Heart left ventricle (tissue), 16 donors: Measurements from ENCODE around the gene ZNF423. TPM values are rescaled to one million over a fixed set of nuclear protein-coding genes. Genes with fewer than 3 reads are reported as not detected.

Source experiments
- ATAC-seq, 4 donors: fragments of 200-7000 bp; cut with Tn5 transposase; one replicate each; pipeline ENCODE4 v1.9.1; 2020 to 2022; ENCODE audit warnings: moderate library complexity in 4 of 4, mild to moderate bottlenecking in 3 of 4, moderate number of reproducible peaks in 1 of 4
- DNase-seq, 5 donors: peaks; one replicate each; pipeline ENCODE4 v3.0.0-alpha.2; 2020
- H3K27ac ChIP-seq, 12 donors: fragments of 200-600 bp; sonication (generic) in 4 of 12; one replicate each; pipeline versions ENCODE4 v1.5.0 to v1.8.0; 2016 to 2022; ENCODE audit warnings: mild to moderate bottlenecking in 2 of 12
- H3K27me3 ChIP-seq, 9 donors: fragments of 200-600 bp; sonication (generic) in 2 of 9; one replicate each; pipeline versions ENCODE4 v1.5.1 to v1.8.0; 2016 to 2022; ENCODE audit warnings: mild to moderate bottlenecking in 3 of 9
- H3K36me3 ChIP-seq, 9 donors: fragments of 200-600 bp; sonication (generic) in 2 of 9; one replicate each; pipeline versions ENCODE4 v1.5.0 to v1.8.0; 2018 to 2022; ENCODE audit warnings: mild to moderate bottlenecking in 2 of 9
- H3K4me1 ChIP-seq, 12 donors: fragments of 200-600 bp; sonication (generic) in 4 of 12; one replicate each; pipeline versions ENCODE4 v1.5.0 to v1.8.0; 2016 to 2022; ENCODE audit warnings: mild to moderate bottlenecking in 3 of 12
- H3K4me3 ChIP-seq, 12 donors: fragments of 200-600 bp; sonication (generic) in 4 of 12; one replicate each; pipeline versions ENCODE4 v1.5.0 to v1.8.0; 2017 to 2022; ENCODE audit warnings: mild to moderate bottlenecking in 9 of 12, moderate library complexity in 4 of 12
- H3K9me3 ChIP-seq, 12 donors: fragments of 200-600 bp; sonication (generic) in 4 of 12; one replicate each; pipeline versions ENCODE4 v1.5.0 to v1.8.0; 2016 to 2022; ENCODE audit warnings: mild to moderate bottlenecking in 1 of 12
- POLR2A ChIP-seq, 2 donors: fragments of 450-650 bp; IDR thresholded peaks; one replicate each; pipeline ENCODE4 v1.6.1; 2017; ENCODE audit warnings: antibody characterized with exemption in 2 of 2, mild to moderate bottlenecking in 2 of 2, moderate library complexity in 2 of 2
- WGBS, 4 donors: extraction: QIAGEN DNeasy Blood & Tissue Kit in 2 of 4; methylation state at CpG; one replicate each; pipeline versions ENCODE4 v1.1.5 to v1.1.7; 2013 to 2018; 5-methylcytosine and 5-hydroxymethylcytosine counted together
- intact Hi-C, 10 donors: fragments of 100-400 bp; cut with DNase I; formaldehyde crosslinking; loops; one replicate each; pipeline versions ENCODE4 v1.11.1 to v1.14.2; 2022
- polyA plus RNA-seq, 2 donors: library from polyadenylated mRNA; stranded (reverse); fragments of 200-250 nt; gene quantifications; one replicate each; pipeline ENCODE4 v1.2.3, GENCODE V29; 2013
- total RNA-seq, 9 donors: library from RNA; depleted of rRNA in 2 of 9; stranded (reverse); fragments of >200 nt in 2 of 9; fragmentation: NEBNext Ultra II Directional in 3 of 9; extraction: Animal tissue kit (Norgen Biotek cat#: 25700) in 3 of 9; gene quantifications; one replicate each; pipeline versions ENCODE4 v1.1.0 to v1.2.4, GENCODE V29; 2016 to 2023
- TF ChIP-seq, protein P1 (sequence below), 12 donors: fragments of 200-600 bp; sonication (generic) in 4 of 12; IDR thresholded peaks; one replicate each; pipeline versions ENCODE4 v1.5.0 to v1.8.0; 2018 to 2022; ENCODE audit warnings: antibody characterized with exemption in 12 of 12, mild to moderate bottlenecking in 5 of 12
- donor health status: ischemic (EF 13 %, LVEDD 7.1; RV severe dilation, severe dysfunction).
- donor health status: healthy with polysubstance abuse.
- donor health status: DM: no; HTN: yes; CAD: no.
- donor health status: DM: no; HTN: no; CAD: no.
- donor health status: ischemic (EF 25% LVEDD 6.9; RV normal size, moderate dysfunction).
- donor health status: ischemic (EF 25% LVEDD 5.7; RV mildly dilated, moderate dysfunction).
- donor health status: healthy.
- donor health status: DM: yes; HTN: yes; CAD: no.
- donor health status: ischemic (EF 35%, LVEDD 5.7; RV mildly dilated, moderate dysfunction).
- donor health status: nonischemic (EF 11% LVEDD 7.7; RV severe dilation, severe dysfunction).
- donor health status: DM: yes; HTN: yes; CAD: no.
- donor health status: PGD.
- donor health status: ischemic (EF 29% LVEDD 5.4; RV normal size, mild dysfunction).
- donor health status: nonischemic (EF 23%, LVEDD 6.1; RV moderate dilation, normal function).

The ZNF423 gene
- total and polyA plus RNA-seq, 11 donors: 1.8 to 10.4 (median 5.7) TPM

DNA sequence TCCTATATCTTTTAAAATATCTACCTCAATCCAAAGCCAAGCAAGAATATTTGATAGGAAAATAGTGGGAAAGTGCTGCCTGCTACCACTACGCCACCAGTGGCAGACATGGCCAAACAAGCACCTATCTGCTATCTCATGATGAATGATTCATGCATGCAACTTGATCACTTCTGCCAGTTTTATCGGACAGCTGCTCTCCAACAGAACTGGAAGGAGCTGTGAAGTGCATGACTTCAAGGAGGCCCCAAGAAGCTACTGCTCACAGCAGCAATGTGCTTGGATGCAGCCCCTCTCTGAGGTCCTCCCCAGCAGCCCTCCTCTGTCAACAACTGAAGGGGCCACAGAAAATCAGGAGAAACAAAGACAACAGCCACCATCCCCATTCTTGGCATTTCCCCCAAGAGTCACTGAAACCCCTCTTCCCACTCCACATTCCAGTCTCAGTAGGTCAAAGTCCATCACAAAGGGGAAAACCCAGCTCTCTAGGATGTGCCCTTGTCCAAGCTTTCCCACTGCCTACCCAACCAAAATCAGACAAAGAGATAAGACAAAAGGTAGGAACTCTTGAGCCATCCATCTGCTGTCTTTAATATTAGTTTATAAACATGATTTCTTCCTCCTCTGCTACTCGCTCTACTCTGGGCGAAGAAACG lies 267.1 kb downstream of the ZNF423 start:
- DNase-seq (peak in 1 of 5 donors; percentile 14), ATAC-seq (no peak)
- 90 to 96% (median 93%) methylated on average over 5 of the region's 5 CpGs for WGBS, 4 donors
- no peaks in the 10 kb centered on the region for H3K36me3 ChIP-seq
- TF ChIP-seq POLR2A (IDR thresholded peaks at IDR 0.05): no peak
- H3K9me3 ChIP-seq: no peaks in the 10 kb centered on the region
- no peak overlapping the region for H3K4me3 ChIP-seq
- H3K27me3 ChIP-seq: peaks cover 0 to 2% (median 0%) of the 10 kb centered on the region in 9 donors
- H3K27ac ChIP-seq: no peak overlapping the region
- intact Hi-C loops: no loop called here
- no peaks in the 10 kb centered on the region for H3K4me1 ChIP-seq

- no peaks in the 10 kb centered on the region for H3K27me3 ChIP-seq
- no peaks in the 10 kb centered on the region for H3K9me3 ChIP-seq
- H3K36me3 ChIP-seq: no peaks in the 10 kb centered on the region
- intact Hi-C loops: no loop called here
- no peak for DNase-seq
- TF ChIP-seq, protein P1, sequence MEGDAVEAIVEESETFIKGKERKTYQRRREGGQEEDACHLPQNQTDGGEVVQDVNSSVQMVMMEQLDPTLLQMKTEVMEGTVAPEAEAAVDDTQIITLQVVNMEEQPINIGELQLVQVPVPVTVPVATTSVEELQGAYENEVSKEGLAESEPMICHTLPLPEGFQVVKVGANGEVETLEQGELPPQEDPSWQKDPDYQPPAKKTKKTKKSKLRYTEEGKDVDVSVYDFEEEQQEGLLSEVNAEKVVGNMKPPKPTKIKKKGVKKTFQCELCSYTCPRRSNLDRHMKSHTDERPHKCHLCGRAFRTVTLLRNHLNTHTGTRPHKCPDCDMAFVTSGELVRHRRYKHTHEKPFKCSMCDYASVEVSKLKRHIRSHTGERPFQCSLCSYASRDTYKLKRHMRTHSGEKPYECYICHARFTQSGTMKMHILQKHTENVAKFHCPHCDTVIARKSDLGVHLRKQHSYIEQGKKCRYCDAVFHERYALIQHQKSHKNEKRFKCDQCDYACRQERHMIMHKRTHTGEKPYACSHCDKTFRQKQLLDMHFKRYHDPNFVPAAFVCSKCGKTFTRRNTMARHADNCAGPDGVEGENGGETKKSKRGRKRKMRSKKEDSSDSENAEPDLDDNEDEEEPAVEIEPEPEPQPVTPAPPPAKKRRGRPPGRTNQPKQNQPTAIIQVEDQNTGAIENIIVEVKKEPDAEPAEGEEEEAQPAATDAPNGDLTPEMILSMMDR (IDR thresholded peaks at IDR 0.05): no peak
- no peak for TF ChIP-seq POLR2A (IDR thresholded peaks at IDR 0.05)
- no peaks in the 10 kb centered on the region for H3K4me1 ChIP-seq
- no peak overlapping the region for H3K4me3 ChIP-seq
- 83 to 96% (median 92%) methylated on average over 3 of the region's 3 CpGs for WGBS, 4 donors
- ATAC-seq: peak in 1 of 4 donors; percentile 20
- H3K27ac ChIP-seq: no peak overlapping the region
Measured at GRCh38 chr16:49588026-49588425, 267.9 kb downstream of the ZNF423 start.

- no peaks in the 10 kb centered on the region for H3K4me1 ChIP-seq
- WGBS, 4 donors: 98 to 100% (median 100%) methylated on average over 1 of the region's 1 CpG
- H3K27ac ChIP-seq: no peak overlapping the region
- H3K36me3 ChIP-seq: no peaks in the 10 kb centered on the region
- DNase-seq: no peak
- intact Hi-C loops: no loop called here
- no peak for TF ChIP-seq POLR2A (IDR thresholded peaks at IDR 0.05)
- TF ChIP-seq, protein P1 (IDR thresholded peaks at IDR 0.05): no peak
- ATAC-seq: no peak
- no peaks in the 10 kb centered on the region for H3K9me3 ChIP-seq
- no peaks in the 10 kb centered on the region for H3K27me3 ChIP-seq
- no peak overlapping the region for H3K4me3 ChIP-seq
Measured at GRCh38 chr16:49587511-49587910, 268.4 kb downstream of the ZNF423 start.

DNA sequence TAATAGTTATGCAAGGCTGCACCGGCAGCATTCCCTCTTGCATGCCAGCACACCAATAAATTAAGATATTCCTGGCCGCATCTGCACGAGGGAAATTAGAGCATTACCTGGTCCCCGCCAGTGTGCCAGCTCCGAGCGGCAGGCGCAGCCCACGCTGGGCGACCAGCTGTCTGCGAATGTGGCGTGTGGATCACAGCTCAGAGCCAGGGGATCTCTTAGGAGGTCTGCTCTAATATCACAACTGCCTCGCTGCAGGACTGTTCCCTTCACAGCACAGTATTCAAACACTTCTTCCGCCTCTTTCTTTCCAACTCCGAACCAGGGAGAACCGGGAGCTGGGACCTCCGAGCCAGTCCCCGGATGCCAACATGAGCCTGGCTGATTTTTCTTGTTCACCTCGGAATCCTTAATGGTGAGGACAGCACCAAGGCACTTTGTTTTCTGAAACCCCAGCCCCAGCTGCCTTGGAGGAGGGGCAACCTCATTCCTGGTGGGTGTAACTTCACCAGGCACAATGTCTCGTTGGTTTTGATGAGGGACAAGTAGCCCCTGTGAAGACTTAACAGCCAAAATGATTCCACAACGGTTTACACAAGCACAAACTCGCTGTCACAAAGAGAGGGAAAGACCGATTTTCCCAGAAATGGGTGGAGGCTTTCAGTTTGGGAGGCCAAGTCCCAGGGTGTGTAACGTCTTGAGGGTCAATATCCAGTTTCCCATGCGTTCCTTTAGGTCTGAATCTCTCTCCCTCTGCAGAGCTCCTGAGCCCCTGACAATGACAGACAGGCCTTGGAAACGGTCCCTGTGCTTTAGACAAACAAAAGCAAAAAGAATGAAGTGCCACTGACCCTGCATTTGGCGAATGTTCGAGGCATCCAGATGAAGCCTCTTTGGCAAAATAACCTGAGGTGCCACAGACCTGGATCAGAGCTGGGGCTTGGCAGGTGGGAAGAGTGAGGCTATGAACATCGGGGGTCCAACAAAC lies 269.2 kb downstream of the ZNF423 start:
- no peaks in the 10 kb centered on the region for H3K9me3 ChIP-seq
- H3K4me1 ChIP-seq: peaks cover 0 to 6% (median 0%) of the 10 kb centered on the region in 12 donors
- H3K4me3 ChIP-seq: no peak overlapping the region
- DNase-seq (no peak), ATAC-seq (no peak)
- intact Hi-C loops: no loop called here
- no peak overlapping the region for H3K27ac ChIP-seq
- no peaks in the 10 kb centered on the region for H3K36me3 ChIP-seq
- TF ChIP-seq, protein P1 (IDR thresholded peaks at IDR 0.05): no peak
- TF ChIP-seq POLR2A (IDR thresholded peaks at IDR 0.05): no peak
- WGBS, 4 donors: 89 to 92% (median 91%) methylated on average over 28 of the region's 28 CpGs
- no peaks in the 10 kb centered on the region for H3K27me3 ChIP-seq
